Upper lobe of right lung (tissue), 1 donor: ENCODE measurements around the gene PLEKHM1. TPM values are rescaled to one million over a fixed set of nuclear protein-coding genes. Genes with fewer than 3 reads are reported as not detected.
A peak's percentile ranks its signal among the peaks of the same experiment; 100 is the strongest.

ENCODE experiments used
- ATAC-seq: fragments of 200-7000 bp; cut with Tn5 transposase; one replicate; pipeline ENCODE4 v1.9.1; 2020; ENCODE audit warnings: mild to moderate bottlenecking, moderate library complexity
- DNase-seq: peaks from one replicate; pipeline ENCODE4 v3.0.0-alpha.2; 2020
- H3K27ac ChIP-seq: fragments of 200-600 bp; one replicate; pipeline ENCODE4 v1.8.0; 2022
- H3K27me3 ChIP-seq: fragments of 200-600 bp; one replicate; pipeline ENCODE4 v1.8.0; 2022; ENCODE audit warnings: mild to moderate bottlenecking
- H3K36me3 ChIP-seq: fragments of 200-600 bp; one replicate; pipeline ENCODE4 v1.8.0; 2022
- H3K4me1 ChIP-seq: fragments of 200-600 bp; one replicate; pipeline ENCODE4 v1.8.0; 2022
- H3K4me3 ChIP-seq: fragments of 200-600 bp; one replicate; pipeline ENCODE4 v1.8.0; 2022; ENCODE audit warnings: mild to moderate bottlenecking
- H3K9me3 ChIP-seq: fragments of 200-600 bp; one replicate; pipeline ENCODE4 v1.8.0; 2022
- intact Hi-C: fragments of 100-400 bp; cut with DNase I; formaldehyde crosslinking; loops from one replicate; pipeline ENCODE4 v1.11.0; 2022
- total RNA-seq: library from RNA; stranded (reverse); fragmentation: NEBNext Ultra II Directional; extraction: Animal tissue kit (Norgen Biotek cat#: 25700); gene quantifications from one replicate; pipeline ENCODE4 v1.2.1, GENCODE V29; 2021
- TF ChIP-seq, protein P1 (sequence below): fragments of 200-600 bp; IDR thresholded peaks from one replicate; pipeline ENCODE4 v1.8.0; 2022; ENCODE audit warnings: antibody characterized with exemption
- donor health status: DM: no; HTN: yes; CAD: no; lungs with severe emphysema.

PLEKHM1 gene
- total RNA-seq, 1 donor from 2014 or later: 69.8 TPM

DNA sequence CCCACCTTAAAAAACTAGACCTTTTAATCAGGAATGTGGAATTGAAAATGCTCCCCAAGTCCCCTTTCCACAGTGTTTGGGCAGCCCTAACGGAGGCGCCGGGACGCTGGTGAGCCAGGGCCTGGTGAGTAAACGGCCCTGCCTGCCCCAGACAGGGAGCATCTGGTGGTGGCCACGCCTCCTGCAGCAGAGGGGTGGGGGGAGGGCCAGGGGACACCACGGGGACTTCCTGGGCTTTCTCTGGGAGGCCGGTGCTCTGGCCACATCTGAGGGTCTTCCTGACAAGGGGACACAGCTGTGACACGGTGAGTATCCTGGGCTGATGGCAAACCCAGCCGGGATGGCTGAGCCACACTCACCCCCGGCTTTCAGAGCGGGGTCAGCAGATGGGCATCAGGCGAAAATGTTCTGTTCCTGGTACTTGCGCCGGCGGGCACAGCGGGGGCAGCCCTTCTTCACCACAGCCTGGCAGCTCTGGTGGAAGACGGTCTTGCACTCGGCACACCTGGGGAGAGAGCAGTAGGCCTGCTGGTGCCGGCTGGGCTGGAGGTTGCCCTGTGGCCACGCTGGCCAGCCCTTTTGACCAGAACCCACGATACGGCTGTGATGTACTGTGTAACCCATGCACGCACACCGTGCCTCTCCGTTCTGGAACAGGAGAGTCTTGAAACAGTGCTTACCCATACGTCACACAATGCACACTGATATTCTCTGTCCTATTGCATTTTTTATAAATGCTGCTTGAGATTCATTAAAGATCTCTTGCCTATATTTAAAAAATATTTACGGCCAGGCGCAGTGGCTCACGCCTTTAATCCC, 52.8 kb downstream of the PLEKHM1 start:
- H3K4me1 ChIP-seq: peaks cover 16% of the 10 kb centered on the region
- DNase-seq (no peak), ATAC-seq (no peak)
- no peaks in the 10 kb centered on the region for H3K9me3 ChIP-seq
- H3K4me3 ChIP-seq: no peak overlapping the region
- intact Hi-C loops: no loop called here
- no peak overlapping the region for H3K27ac ChIP-seq
- no peaks in the 10 kb centered on the region for H3K27me3 ChIP-seq
- H3K36me3 ChIP-seq: peaks cover 30% of the 10 kb centered on the region
- TF ChIP-seq, protein P1, sequence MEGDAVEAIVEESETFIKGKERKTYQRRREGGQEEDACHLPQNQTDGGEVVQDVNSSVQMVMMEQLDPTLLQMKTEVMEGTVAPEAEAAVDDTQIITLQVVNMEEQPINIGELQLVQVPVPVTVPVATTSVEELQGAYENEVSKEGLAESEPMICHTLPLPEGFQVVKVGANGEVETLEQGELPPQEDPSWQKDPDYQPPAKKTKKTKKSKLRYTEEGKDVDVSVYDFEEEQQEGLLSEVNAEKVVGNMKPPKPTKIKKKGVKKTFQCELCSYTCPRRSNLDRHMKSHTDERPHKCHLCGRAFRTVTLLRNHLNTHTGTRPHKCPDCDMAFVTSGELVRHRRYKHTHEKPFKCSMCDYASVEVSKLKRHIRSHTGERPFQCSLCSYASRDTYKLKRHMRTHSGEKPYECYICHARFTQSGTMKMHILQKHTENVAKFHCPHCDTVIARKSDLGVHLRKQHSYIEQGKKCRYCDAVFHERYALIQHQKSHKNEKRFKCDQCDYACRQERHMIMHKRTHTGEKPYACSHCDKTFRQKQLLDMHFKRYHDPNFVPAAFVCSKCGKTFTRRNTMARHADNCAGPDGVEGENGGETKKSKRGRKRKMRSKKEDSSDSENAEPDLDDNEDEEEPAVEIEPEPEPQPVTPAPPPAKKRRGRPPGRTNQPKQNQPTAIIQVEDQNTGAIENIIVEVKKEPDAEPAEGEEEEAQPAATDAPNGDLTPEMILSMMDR: no peak

DNA sequence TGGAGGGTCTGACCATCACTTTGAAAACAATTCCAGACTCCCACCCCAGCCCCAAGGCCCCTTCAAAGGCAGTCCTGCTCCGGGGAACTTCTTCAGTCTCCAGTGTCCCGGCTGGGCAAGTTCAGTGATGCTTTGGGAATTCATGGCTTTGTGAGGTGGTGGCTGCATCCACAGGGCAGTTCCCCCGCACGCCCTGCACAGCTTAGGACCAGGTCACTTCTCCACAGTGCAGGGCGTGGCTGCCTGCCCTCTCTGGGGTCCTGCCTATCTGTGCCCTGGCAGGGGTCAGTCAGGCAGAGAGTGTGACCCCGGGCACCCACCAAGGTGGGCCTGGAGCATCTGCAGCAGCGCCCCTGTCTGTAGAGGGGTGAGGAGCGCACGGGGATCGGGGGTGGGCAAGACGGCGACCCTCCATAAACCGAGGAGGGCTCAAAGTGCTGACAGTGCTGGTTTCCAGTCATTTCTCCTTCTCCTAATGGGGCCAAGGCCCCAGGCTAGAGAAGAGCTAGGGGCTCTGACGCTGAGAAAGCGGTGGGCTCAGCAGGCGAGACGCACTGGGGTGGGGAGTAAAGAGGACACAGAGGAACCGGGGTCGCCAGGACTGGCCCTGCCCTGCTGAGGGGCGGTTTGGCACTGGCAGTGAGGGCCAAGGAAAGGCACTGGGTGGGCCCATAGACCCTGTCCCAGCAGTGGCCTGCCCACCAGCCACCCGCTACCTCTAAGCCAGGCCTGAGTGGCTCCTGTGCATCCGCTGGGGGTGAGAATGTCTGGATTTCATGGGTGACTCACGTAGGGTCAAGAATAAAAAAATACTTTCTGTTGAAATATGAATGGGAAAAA, 53.7 kb downstream of the PLEKHM1 start:
- Histone ChIP-seq H3K9me3 (no peaks in the 10 kb centered on the region), H3K27ac (no peak overlapping the region), H3K27me3 (no peaks in the 10 kb centered on the region), H3K4me1 (peaks cover 17% of the 10 kb centered on the region), H3K36me3 (peaks cover 30% of the 10 kb centered on the region), H3K4me3 (no peak overlapping the region)
- no peak for ATAC-seq
- intact Hi-C loops: no loop called here
- DNase-seq: no peak
- TF ChIP-seq, protein P1: no peak

GRCh38 chr17:45436161-45436560, 54.4 kb downstream of the PLEKHM1 start:
- TF ChIP-seq, protein P1: no peak
- DNase-seq (no peak), ATAC-seq (no peak)
- Histone ChIP-seq H3K27ac (no peak overlapping the region), H3K27me3 (no peaks in the 10 kb centered on the region), H3K4me1 (peaks cover 20% of the 10 kb centered on the region), H3K9me3 (no peaks in the 10 kb centered on the region), H3K4me3 (no peak overlapping the region), H3K36me3 (peaks cover 30% of the 10 kb centered on the region)
- intact Hi-C loops: no loop called here

GRCh38 chr17:45435481-45435880, 55.0 kb downstream of the PLEKHM1 start:
- intact Hi-C loops: no loop called here
- Histone ChIP-seq H3K4me3 (no peak overlapping the region), H3K27ac (no peak overlapping the region), H3K4me1 (peaks cover 26% of the 10 kb centered on the region), H3K9me3 (no peaks in the 10 kb centered on the region), H3K36me3 (peaks cover 30% of the 10 kb centered on the region), H3K27me3 (no peaks in the 10 kb centered on the region)
- ATAC-seq (no peak), DNase-seq (no peak)
- TF ChIP-seq, protein P1: no peak

DNA sequence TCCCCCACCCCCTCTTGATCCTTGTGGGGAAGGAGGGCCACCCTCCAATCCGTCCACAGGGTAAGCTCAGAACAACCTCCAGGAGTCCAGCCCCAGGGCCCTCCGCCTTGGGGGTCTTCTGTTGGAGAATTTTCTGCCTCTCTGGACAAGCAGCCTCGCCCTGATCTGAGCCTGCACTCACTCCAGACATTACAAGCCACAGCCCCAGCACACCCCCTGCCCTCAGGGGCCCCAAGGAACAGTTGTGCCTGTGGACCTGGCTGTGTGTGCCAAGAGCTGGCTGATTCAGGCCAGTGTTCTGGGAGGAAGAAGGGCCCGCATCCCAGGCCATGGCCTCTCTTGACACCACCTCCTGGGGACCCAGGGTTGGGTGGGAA, 57.4 kb downstream of the PLEKHM1 start:
- no peaks in the 10 kb centered on the region for H3K27me3 ChIP-seq
- ATAC-seq (no peak), DNase-seq (no peak)
- intact Hi-C loops: no loop called here
- H3K9me3 ChIP-seq: no peaks in the 10 kb centered on the region
- H3K36me3 ChIP-seq: peaks cover 25% of the 10 kb centered on the region
- peak overlapping the region; percentile 61 for H3K4me3 ChIP-seq
- H3K27ac ChIP-seq: peak overlapping the region; percentile 87
- peaks cover 30% of the 10 kb centered on the region for H3K4me1 ChIP-seq
- TF ChIP-seq, protein P1: no peak
